HG03457 (cell line): ENCODE measurements around the gene BBS9.
"Not testable (repeated sequence)": the region's sequence is repeated elsewhere in the genome, so short reads cannot be mapped to it uniquely, and the experiment has no call there.

Experiments used
- ATAC-seq: cut with Tn5 transposase; IDR thresholded peaks from one replicate; pipeline ENCODE4 v1.9.1; 2021; ENCODE audit warnings: moderate number of reproducible peaks; ENCODE audit not compliant: unreplicated experiment

BBS9 gene

GRCh38 chr7:33271839-33272371 is 142.5 kb downstream of the BBS9 start:
- ATAC-seq, result not testable (repeated sequence)

DNA sequence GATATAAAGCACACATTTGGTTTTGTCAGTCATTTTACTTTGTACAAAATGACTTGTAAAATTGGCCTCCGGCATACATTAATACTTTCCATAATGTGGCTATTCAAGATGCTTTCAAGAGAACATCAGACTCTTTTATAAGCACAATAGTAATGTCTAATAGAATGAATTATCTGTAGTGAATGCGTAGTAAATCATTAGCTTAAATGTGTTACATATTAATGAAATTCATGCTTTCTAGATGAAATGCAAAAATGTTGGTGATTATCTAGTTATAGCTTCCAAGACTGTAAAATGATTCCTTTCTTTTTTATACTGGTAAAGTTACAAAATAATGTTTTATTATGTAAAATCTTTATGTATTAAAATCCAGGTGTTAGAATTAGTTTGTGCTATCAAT is 144.0 kb downstream of the BBS9 start:
- no peak for ATAC-seq

DNA sequence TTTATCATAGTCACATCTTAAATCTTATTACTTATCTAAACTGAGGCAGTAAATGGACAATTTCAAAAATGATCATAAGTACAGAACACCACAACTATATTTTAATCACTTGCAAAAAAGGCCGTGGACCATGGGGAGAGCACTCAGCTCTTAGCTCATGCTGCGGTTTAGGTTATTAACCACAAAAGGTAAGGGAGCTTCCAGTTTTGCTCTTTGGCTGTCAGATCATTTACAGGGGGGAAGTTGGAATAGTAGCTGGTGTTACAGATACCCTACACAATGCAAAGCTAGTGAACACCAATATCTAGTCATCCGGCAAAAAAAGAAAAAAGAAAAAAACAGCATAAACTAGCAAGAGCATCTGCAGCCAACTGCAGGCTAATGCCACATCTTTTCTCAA is 147.0 kb downstream of the BBS9 start:
- no peak for ATAC-seq

GRCh38 chr7:33276729-33277128 is 147.4 kb downstream of the BBS9 start:
- ATAC-seq, result no peak

- no peak for ATAC-seq
Measured at GRCh38 chr7:33278095-33278494, 148.7 kb downstream of the BBS9 start.

DNA sequence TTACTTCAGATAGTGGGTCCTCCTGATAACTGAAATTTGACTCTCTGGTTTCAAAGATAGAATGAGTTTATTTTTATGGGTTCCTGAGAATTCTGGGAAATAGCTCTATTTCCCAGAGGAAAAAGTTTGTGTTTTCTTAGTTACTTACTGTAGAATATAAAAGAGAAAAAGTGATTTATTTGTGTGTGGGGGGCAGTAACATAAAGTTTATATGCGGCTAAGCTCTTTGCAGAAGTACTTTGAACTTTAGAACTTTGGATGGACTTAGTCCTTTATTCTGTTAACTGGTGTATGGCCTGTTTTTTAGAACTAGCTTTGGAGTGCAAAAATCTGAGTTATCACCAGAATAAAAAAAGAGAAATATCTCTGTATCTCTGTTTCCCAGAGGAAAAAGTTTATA is 157.1 kb downstream of the BBS9 start:
- no peak for ATAC-seq

- no peak for ATAC-seq
Measured at GRCh38 chr7:33287738-33288137, 158.4 kb downstream of the BBS9 start.

DNA sequence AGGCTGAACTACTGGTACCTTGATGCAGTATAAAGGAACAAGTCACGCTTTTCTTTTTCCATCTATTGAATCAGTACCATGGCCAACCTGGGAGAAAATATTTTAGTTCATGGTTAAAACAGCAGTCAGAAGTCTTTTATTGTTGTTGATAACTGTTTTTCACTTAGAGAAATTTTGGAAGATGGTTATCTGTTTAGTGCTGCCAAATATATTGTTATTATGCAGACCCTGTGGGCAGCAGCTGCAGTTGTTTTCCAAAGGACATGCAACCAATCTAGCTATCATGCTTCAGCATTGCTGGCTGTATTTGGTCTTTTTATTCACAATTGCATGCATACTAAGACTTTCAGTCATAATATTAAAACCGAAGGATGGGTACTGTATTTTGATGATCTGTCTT is 169.5 kb downstream of the BBS9 start:
- no peak for ATAC-seq

DNA sequence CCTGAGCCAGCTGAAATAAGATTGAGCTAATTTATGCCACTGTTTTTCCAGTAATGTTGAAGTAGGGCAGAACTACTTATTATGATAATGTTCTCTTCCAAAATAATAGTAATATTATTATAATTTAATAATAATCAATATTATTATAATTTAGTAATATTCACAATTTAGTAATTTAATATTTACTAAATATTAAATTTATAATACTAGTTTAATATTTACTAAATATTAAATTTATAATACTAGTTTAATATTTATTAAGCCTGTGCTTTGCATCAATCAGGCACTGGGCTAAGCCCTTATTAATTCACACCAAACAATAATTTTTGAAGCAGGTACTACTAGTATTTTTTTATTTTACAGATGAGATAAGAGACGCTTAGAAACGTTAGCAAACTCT is 170.1 kb downstream of the BBS9 start:
- ATAC-seq, result no peak

DNA sequence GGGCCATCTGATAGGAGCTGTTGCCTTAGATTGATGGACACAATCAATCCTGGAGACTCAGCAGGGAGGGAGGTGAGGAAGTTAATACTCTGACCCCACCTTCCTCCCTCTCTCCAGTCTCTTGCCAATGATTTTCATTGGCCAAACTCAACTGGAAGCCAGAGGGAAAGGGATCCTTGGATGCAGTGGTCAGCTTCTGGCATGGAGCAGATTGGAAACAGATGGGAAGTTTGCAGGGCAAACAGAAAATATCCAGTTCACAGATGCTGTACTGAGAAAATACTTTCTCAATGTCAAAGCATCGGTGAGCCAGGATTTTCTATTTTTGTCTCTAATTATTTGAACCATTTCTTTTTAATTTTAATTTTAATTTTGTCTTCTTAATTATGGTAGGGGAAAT is 170.8 kb downstream of the BBS9 start:
- ATAC-seq, result no peak

DNA sequence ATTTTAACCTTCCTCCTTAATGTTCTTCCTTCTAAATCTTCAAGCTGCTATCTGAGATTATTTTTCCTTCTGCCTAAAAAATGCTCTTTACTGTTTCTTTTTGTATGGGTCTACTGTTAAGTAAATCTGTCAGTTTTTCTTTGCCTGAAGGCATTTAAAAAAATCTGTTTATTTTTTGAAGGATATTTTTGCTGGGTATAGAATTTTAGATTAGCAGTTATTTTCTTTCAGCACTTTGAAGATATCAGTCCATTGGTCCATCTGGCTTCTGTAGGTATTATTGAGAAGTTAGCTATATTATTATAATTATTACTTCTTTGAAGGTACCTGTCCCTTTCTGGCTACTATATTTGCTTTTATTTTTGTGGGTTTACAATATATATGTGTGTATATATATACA is 171.4 kb downstream of the BBS9 start:
- ATAC-seq, result no peak

- not testable (repeated sequence) for ATAC-seq
Measured at GRCh38 chr7:33303978-33304557, 174.7 kb downstream of the BBS9 start.

- ATAC-seq, result no peak
Measured at GRCh38 chr7:33307205-33307604, 177.8 kb downstream of the BBS9 start.

DNA sequence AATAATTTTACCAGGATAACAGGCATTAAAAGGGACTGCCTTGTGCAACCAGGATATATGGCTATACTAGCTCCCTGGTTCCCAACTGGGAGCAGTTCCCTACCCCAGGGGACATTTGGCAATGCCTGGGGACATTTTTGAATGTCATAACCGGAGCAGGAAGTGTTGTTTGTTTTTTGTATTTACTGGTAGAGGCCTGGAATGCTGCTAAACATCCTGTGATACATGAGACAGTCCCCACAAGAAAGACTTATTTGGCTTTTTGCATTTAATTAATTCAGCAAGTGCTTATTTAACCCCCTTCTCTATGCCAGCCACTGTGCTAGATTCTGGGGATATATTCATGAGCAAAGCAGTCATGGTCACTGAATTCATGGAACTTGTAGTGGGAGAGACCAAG is 181.2 kb downstream of the BBS9 start:
- ATAC-seq, result no peak

DNA sequence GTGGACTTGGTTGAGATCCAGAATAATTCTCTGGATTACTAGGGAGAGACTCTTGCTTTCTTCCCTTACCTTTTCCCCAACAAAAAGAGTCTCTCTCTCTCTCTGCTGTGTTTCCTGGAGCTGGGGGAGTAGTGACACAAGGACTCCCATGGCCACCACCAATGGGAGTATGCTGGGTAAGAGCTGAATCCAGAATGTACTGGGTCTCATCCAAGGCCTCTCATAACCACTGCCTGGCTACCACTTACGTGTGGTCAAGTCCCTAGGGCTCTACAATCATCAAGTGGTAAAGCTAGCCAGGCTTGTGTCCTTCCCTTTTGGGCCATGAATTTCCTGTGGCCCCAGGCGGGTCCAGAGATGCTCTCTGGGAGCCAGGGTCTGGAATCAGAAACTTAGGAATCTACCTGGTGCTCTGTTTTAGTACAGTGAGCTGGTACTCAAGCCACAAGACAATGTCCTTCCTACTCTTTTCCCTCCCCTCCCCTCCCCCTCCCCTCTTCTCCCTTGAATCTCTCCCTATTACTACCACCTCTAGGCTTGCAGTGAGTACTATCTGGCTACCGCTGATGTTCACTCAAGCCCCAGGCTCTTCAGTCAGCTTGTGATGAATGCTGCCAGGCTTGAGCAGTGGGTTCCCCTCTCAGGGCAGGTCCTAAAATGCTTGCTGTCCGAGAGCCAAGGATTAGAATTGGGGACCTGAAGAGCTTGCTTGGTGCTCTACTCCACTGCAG is 196.6 kb downstream of the BBS9 start:
- ATAC-seq, result no peak

DNA sequence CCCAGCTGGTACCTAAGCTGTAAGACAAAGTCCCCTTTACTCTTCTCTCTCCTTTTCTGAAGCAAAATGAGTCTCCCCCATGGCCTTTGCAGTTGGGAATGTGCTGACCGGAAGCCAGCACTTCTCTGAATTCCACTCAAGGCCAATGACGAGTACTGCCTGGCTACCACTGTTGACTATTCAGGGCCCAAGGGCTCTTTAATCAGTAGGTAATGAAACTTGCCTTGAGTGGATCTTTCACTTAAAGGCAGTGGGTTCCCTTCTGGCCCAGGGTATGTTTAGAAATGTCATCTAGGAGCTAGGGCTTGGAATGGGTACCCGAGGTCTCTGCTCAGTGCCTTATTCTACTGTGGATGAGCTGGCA is 197.1 kb downstream of the BBS9 start:
- no peak for ATAC-seq

DNA sequence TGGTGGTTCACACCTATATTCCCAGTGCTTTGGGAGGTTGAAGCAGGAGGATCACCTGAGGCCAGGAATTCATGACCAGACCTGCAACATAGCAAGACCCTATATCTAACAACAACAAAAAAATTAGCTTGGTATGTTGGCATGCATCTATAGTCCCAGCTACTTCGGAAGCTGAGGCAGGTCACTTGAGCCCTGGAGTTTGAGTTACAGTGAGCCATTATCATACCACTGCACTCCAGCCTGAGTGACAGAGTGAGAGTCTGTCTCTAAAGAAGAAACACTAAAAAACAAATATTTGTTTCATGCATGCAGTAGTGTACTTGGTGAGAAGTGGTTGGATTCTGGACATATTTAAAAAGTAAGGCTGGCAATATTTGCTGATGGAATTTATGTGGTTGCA is 198.1 kb downstream of the BBS9 start:
- ATAC-seq, result no peak

DNA sequence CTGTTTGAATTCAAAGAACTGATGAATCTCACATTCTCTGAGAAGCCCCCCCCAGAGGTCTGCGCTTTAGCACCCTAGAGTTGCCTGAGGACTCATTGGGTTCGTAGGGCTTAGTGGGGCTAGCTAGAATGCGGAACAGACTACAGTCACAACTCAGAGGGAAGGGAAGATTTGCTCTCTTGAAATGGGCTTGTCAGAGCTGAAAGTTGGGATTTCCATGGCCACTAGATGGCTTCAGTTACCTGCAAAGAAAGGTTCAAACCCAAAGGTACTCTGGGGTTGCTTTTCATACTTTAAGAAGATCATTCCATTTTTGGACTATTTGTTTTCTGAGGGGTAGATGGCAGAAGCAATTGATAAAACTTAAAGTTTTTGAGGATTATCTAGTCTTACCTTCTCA is 205.0 kb downstream of the BBS9 start:
- ATAC-seq, result no peak

- ATAC-seq, result no peak
Measured at GRCh38 chr7:33336820-33337219, 207.5 kb downstream of the BBS9 start.

DNA sequence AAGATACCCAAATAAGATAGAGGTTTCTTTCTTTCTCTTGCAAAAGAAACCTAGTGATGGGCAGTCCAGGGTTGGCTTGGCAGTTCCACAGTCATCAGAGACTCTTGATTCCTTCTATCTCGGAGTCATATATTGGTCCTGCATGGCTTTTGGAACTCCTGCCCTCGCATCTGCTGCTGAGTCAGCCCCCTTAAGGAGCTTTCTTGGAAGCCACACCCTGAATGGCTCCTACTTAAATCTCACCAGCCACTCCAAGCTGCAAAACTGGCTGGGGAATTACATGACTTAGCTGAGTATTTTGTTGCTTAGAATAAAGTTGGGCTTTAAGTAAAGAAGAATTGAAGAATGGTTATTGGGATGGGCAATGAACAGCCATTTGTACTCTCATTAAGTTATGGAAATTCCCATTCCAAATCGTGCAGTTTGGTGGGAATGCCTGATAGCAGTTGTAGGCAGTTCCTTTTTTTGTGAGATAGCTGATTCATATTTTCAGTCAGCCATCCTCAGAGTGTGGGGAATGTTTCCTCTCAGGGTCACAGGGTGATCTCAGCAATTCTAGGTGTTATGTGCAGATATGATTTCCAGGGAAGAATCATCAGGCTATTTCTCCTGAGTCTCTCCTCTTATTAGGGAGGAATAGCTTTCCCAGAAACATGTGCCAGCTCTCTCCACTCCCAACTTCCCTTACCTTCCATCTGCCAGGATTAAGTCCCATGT is 209.9 kb downstream of the BBS9 start:
- ATAC-seq, result no peak

DNA sequence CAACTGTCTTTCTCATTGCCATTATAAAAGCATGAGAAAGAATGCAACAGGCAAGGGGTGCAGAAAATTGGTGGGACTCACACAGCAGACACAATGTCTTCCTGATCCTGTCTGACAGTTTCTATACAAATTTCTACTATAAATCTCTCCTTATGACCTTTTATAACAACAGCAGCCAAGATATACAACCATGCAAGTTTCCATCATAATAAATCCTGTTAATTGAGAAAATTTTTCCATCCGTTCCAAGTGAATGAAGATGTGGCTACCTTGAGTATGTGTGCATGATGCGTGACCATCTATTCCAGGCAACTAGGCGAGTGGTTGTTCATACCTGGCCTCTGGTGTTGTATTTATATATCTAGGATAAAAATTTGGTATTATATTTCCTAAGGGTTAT is 216.7 kb downstream of the BBS9 start:
- no peak for ATAC-seq

GRCh38 chr7:33350577-33350976 is 221.2 kb downstream of the BBS9 start:
- ATAC-seq, result no peak
